Testis (tissue), 2 donors: ENCODE measurements around the gene CTTNBP2.

Source experiments
- POLR2A ChIP-seq: fragments of 450-650 bp; IDR thresholded peaks from one replicate; pipeline ENCODE4 v1.6.1; 2017; ENCODE audit warnings: antibody characterized with exemption, mild to moderate bottlenecking, moderate library complexity
- TF ChIP-seq, protein P1 (sequence below), 3 experiments: fragments of 450-650 bp in 2 of 3; fragments of 200-600 bp in 1 of 3; sonication (generic) in 1 of 3; IDR thresholded peaks; one replicate each; pipeline ENCODE4 v1.5.1; 2016 to 2019; ENCODE audit warnings: antibody characterized with exemption in 3 of 3, mild to moderate bottlenecking in 2 of 3, moderate library complexity in 1 of 3

DNA sequence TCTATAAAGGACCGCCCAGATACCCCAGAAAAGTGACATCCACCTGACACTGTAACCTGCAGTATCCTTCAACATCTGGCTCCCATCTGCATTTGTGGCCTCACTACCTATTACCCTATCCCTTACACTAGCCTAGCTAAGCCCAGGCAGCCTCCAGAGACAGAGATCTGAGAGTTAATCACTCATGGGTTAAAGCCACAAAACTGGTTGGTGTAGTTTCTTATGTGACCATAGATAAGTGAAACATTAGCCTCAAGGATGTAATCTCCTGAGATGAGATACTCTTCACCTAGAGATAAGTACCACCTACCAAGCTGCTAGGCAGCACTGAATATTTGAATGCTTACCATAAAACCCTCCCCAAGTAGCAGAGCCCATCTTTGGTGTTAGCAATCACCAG is 35.4 kb downstream of the CTTNBP2 start:
- TF ChIP-seq, protein P1, sequence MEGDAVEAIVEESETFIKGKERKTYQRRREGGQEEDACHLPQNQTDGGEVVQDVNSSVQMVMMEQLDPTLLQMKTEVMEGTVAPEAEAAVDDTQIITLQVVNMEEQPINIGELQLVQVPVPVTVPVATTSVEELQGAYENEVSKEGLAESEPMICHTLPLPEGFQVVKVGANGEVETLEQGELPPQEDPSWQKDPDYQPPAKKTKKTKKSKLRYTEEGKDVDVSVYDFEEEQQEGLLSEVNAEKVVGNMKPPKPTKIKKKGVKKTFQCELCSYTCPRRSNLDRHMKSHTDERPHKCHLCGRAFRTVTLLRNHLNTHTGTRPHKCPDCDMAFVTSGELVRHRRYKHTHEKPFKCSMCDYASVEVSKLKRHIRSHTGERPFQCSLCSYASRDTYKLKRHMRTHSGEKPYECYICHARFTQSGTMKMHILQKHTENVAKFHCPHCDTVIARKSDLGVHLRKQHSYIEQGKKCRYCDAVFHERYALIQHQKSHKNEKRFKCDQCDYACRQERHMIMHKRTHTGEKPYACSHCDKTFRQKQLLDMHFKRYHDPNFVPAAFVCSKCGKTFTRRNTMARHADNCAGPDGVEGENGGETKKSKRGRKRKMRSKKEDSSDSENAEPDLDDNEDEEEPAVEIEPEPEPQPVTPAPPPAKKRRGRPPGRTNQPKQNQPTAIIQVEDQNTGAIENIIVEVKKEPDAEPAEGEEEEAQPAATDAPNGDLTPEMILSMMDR (IDR thresholded peaks at IDR 0.05) = no peak
- TF ChIP-seq POLR2A = no peak
